Liver (tissue), 9 donors: ENCODE data around the gene FBXO31. TPM values are rescaled to one million over a fixed set of nuclear protein-coding genes. Genes with fewer than 3 reads are reported as not detected.

Experiments
- DNase-seq: peaks from one replicate; pipeline ENCODE4 v3.0.0-alpha.2; 2017; ENCODE audit warnings: low spot score
- H3K27ac ChIP-seq, 2 donors: one replicate each; pipeline ENCODE4 v1.7.0; 2013; ENCODE audit warnings: inconsistent platforms in 2 of 2, low read length in 2 of 2, control low read depth in 1 of 2, low read depth in 1 of 2, mild to moderate bottlenecking in 1 of 2
- H3K27me3 ChIP-seq, 4 donors: one replicate each; pipeline versions ENCODE4 v1.6.1 to v1.7.0; 2013; ENCODE audit warnings: low read length in 3 of 4, inconsistent platforms in 1 of 4, mild to moderate bottlenecking in 1 of 4, moderate library complexity in 1 of 4; ENCODE audit not compliant: control insufficient read depth in 4 of 4, insufficient read depth in 4 of 4
- H3K36me3 ChIP-seq, 4 donors: one replicate each; pipeline versions ENCODE4 v1.6.1 to v1.7.0; 2013; ENCODE audit warnings: low read length in 3 of 4, mild to moderate bottlenecking in 3 of 4, low read depth in 1 of 4, moderate library complexity in 1 of 4; ENCODE audit not compliant: control insufficient read depth in 4 of 4, insufficient read depth in 3 of 4
- H3K4me1 ChIP-seq, 4 donors: one replicate each; pipeline versions ENCODE4 v1.6.1 to v1.7.0; 2013; ENCODE audit warnings: low read length in 3 of 4, mild to moderate bottlenecking in 3 of 4, moderate library complexity in 1 of 4; ENCODE audit not compliant: control insufficient read depth in 4 of 4, insufficient read depth in 4 of 4
- H3K4me3 ChIP-seq, 3 donors: one replicate each; pipeline versions ENCODE4 v1.6.1 to v1.7.0; 2013; ENCODE audit warnings: low read length in 3 of 3, control low read depth in 1 of 3, low read depth in 1 of 3, mild to moderate bottlenecking in 1 of 3
- H3K9ac ChIP-seq, 2 donors: one replicate each; pipeline ENCODE4 v1.7.0; 2013; ENCODE audit warnings: low read length in 2 of 2, mild to moderate bottlenecking in 2 of 2, moderate library complexity in 2 of 2, control low read depth in 1 of 2, low read depth in 1 of 2
- H3K9me3 ChIP-seq, 4 donors: one replicate each; pipeline versions ENCODE4 v1.6.1 to v1.7.0; 2013; ENCODE audit warnings: low read length in 3 of 4; ENCODE audit not compliant: control insufficient read depth in 4 of 4
- EGR1 ChIP-seq, 2 donors: IDR thresholded peaks; 2 replicates each; pipeline ENCODE4 v1.6.1; 2016 to 2018; ENCODE audit warnings: antibody characterized with exemption in 2 of 2, low read depth in 2 of 2
- FOXA1 ChIP-seq: IDR thresholded peaks from 2 replicates; pipeline ENCODE4 v1.6.1; 2016; ENCODE audit warnings: antibody characterized with exemption
- FOXA2 ChIP-seq: IDR thresholded peaks from 2 replicates; pipeline ENCODE4 v1.6.1; 2016; ENCODE audit warnings: antibody characterized with exemption
- GABPA ChIP-seq, 2 donors: IDR thresholded peaks in 1 of 2; conservative IDR thresholded peaks in 1 of 2; 2 replicates each; pipeline ENCODE4 v1.6.1; 2016; ENCODE audit warnings: antibody characterized with exemption in 2 of 2, mild to moderate bottlenecking in 1 of 2, moderate library complexity in 1 of 2
- HNF4A ChIP-seq, 2 donors: conservative IDR thresholded peaks; 2 replicates each; pipeline ENCODE4 v1.6.1; 2016; ENCODE audit warnings: antibody characterized with exemption in 2 of 2, mild to moderate bottlenecking in 2 of 2
- HNF4G ChIP-seq: IDR thresholded peaks from 2 replicates; pipeline ENCODE4 v1.6.1; 2016; ENCODE audit warnings: antibody characterized with exemption
- JUND ChIP-seq, 2 donors: IDR thresholded peaks; 2 replicates each; pipeline ENCODE4 v1.6.1; 2016; ENCODE audit warnings: antibody characterized with exemption in 2 of 2
- NR2F2 ChIP-seq: IDR thresholded peaks from 2 replicates; pipeline ENCODE4 v1.6.1; 2016; ENCODE audit warnings: antibody characterized with exemption
- RAD21 ChIP-seq, 2 donors: IDR thresholded peaks; 2 replicates each; pipeline ENCODE4 v1.6.1; 2016; ENCODE audit warnings: antibody characterized with exemption in 2 of 2, mild to moderate bottlenecking in 2 of 2
- RXRA ChIP-seq, 2 donors: IDR thresholded peaks; 2 replicates each; pipeline ENCODE4 v1.6.1; 2017 to 2018; ENCODE audit warnings: antibody characterized with exemption in 2 of 2, mild to moderate bottlenecking in 1 of 2
- SP1 ChIP-seq: IDR thresholded peaks from 2 replicates; pipeline ENCODE4 v1.6.1; 2018; ENCODE audit warnings: antibody characterized with exemption, mild to moderate bottlenecking
- TAF1 ChIP-seq: conservative IDR thresholded peaks from 2 replicates; pipeline ENCODE4 v1.6.1; 2016; ENCODE audit warnings: antibody characterized with exemption, mild to moderate bottlenecking
- YY1 ChIP-seq: IDR thresholded peaks from 2 replicates; pipeline ENCODE4 v1.6.1; 2016; ENCODE audit warnings: antibody characterized with exemption, mild to moderate bottlenecking
- WGBS: extraction: QIAGEN DNeasy Blood & Tissue Kit; methylation state at CpG from one replicate; pipeline ENCODE4 v1.1.7; 2013; 5-methylcytosine and 5-hydroxymethylcytosine counted together
- polyA plus RNA-seq, 2 donors: library from polyadenylated mRNA; stranded (reverse) in 1 of 2; unstranded in 1 of 2; fragments of 200-250 nt in 1 of 2; fragments of >200 nt in 1 of 2; fragmentation: Nextera tagmentation in 1 of 2; extraction: Ambion mirVana in 1 of 2; gene quantifications; one replicate each; pipeline versions ENCODE4 v1.2.1 to v1.2.3, GENCODE V29; 2013 to 2015
- total RNA-seq, 2 donors: library from RNA; depleted of rRNA; stranded (reverse); fragments of >200 nt; gene quantifications; one replicate each; pipeline ENCODE4 v1.2.3, GENCODE V29; 2014
- TF ChIP-seq, protein P1 (sequence below): IDR thresholded peaks from 2 replicates; pipeline ENCODE4 v1.6.1; 2016; ENCODE audit warnings: antibody characterized with exemption
- TF ChIP-seq, protein P2 (sequence below): IDR thresholded peaks from 2 replicates; pipeline ENCODE4 v1.6.1; 2016; ENCODE audit warnings: antibody characterized with exemption
- TF ChIP-seq, protein P3 (sequence below): IDR thresholded peaks from 2 replicates; pipeline ENCODE4 v1.6.1; 2016; ENCODE audit warnings: antibody characterized with exemption
- TF ChIP-seq, protein P4 (sequence below): IDR thresholded peaks from 2 replicates; pipeline ENCODE4 v1.6.1; 2016; ENCODE audit warnings: antibody characterized with exemption, mild to moderate bottlenecking
- donor health status: healthy.
- donor health status: healthy.
- donor health status: healthy.
- donor health status: healthy.
- donor health status: healthy.

FBXO31 gene
- total and polyA plus RNA-seq, 4 donors = 13.2 to 30.3 (median 18.1) TPM

DNA sequence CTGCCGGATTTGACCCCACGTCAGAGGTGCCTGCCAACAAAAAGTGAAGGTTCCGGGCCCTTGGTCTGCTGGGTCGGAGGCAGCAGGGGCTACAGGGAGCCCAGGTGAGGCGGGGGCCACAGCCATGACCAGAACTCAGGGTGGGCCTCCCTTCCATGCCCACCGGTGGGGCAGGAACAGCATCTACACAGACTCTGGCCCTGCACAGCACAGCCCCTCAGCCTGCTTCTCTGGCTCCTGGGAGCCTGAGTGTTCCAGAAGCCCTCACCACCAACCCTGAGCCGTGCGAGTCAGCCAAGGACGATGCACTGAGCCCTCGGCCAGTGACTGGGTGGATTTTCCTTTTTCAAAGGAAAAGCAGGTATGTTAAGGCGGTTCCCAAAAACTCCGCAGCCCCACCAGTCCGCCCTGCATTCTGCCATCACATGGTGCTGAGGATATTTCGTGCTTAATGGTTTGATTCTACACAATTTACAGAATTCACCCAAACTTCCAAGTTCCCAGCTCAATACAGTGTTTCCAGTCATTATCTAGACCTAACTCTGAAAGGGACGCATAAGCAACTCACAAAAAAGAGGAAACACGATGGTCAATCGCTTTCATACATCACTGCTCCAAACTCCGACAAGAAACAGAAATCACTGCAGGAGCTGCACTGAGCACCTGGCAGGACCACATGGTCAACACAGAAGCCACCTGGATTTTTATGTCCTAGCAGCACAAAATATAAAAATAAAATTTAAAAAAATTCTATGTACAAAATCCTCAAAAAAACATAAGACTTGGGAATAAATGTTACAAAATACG is 46.9 kb downstream of the FBXO31 start (continued):
- TF ChIP-seq, protein P1, sequence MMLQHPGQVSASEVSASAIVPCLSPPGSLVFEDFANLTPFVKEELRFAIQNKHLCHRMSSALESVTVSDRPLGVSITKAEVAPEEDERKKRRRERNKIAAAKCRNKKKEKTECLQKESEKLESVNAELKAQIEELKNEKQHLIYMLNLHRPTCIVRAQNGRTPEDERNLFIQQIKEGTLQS = no peak
- TF ChIP-seq TAF1 (no peak), RAD21 (IDR thresholded peaks at IDR 0.05) (no peak), FOXA1 (no peak), HNF4G (no peak), JUND (IDR thresholded peaks at IDR 0.05) (no peak), GABPA (IDR thresholded peaks at IDR 0.05 in 1 of 2, conservative IDR thresholded peaks at IDR 0.05 in 1 of 2) (no peak), FOXA2 (no peak), SP1 (no peak)
- TF ChIP-seq, protein P2, sequence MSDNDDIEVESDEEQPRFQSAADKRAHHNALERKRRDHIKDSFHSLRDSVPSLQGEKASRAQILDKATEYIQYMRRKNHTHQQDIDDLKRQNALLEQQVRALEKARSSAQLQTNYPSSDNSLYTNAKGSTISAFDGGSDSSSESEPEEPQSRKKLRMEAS = no peak

DNA sequence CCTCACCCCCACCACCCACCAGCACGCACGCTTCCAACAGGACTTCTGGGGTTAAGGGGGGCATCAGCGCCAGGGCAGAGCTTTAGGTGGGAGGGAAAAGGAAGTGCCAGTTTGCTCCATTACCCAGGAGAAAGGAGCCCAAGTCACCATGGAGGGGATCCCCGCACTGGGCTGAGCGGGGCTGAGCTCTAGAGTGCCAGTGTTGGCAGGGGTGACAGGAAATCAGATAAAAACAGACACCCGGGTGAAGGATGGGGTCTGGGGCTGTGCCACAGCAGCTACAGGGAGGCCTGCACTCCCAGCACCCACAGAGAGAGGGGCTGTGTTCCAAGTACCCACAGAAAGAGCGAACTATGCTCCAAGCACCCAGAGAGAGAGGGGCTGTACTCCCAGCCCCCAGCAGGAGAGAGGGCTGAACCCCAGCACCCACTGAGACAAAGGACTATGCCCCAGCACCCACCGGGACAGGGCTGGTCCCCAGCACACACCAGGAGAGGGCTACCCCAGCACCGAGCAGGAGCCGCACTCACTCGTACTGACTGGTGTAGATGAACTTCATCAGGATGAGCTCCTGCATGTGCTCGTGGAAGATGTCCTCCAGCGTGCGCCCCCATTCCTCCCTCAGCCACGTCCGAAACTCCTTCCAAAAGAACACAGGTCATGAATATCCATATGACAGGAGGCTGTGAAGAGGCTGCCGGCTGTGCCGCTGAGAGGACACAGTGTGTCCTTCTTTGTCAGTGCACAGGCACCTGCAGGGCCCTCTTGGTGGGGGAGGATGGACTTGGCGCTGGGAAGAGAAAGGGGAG is 47.7 kb downstream of the FBXO31 start:
- Histone ChIP-seq H3K36me3 (peaks cover 19 to 76% (median 26%) of the 10 kb centered on the region in 4 donors), H3K4me1 (no peaks in the 10 kb centered on the region), H3K4me3 (no peak overlapping the region), H3K9ac (no peak overlapping the region), H3K27ac (no peak overlapping the region), H3K27me3 (no peaks in the 10 kb centered on the region), H3K9me3 (no peaks in the 10 kb centered on the region)
- TF ChIP-seq, protein P2 = no peak
- TF ChIP-seq RXRA (IDR thresholded peaks at IDR 0.05) (no peak), EGR1 (IDR thresholded peaks at IDR 0.05; ENCODE audit: low read depth in 2 of 2) (no peak)
- WGBS = 92% methylated on average over 19 of the region's 19 CpGs
- no peak for DNase-seq

DNA sequence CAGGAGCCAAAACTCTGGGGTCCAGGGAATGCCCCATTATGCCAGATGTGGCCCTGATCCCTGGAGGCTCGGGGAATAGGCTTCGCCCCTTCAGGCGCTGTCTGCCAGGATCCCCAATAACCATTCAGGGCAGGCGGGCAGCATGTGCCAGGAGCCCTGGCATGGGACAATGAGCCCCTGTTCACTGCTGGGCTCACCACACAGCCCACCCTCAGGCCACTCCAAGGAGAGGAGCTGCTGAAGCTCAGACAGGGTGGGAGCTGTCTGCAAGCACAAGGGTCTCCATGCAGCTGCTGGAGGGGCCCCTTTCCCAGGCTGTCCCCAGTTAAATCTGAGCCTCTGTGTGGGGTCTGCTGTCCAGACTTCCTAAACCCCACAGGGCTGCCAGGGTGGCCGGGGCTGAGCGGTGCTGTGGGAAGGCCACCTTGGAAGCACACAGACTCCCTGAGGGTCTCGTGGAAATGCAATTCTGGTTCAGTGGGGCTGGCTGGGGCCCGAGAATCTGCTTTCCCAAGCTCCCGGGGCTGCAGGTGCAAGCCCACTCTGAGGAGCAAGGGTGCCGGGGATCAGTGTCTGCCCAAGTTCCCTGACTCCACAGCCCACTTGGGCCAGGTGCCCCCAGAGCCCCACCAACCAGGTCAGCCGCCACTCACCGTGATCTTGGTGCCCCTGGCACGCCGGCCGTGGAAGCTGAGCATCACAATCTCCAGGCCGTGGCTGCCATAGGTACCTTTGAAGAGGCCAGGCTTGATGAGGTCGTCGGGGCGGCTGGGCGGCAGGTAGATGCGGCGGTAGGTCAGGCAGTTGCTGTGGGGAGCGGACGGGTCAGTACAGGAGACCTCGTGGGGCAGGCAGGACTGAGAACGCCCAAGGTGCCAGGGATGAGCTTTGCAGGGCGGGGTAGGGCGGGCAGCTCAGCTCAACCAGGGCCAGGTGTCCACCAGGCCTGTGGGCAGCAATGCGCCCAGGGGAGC is 48.6 kb downstream of the FBXO31 start:
- 94% methylated on average over 29 of the region's 29 CpGs for WGBS
- Histone ChIP-seq H3K9me3 (no peaks in the 10 kb centered on the region), H3K4me1 (no peaks in the 10 kb centered on the region), H3K9ac (no peak overlapping the region), H3K27ac (no peak overlapping the region), H3K36me3 (peaks cover 24 to 78% (median 30%) of the 10 kb centered on the region in 4 donors), H3K27me3 (no peaks in the 10 kb centered on the region), H3K4me3 (no peak overlapping the region)
- no peak for DNase-seq
- TF ChIP-seq FOXA2 (no peak), YY1 (no peak), RXRA (IDR thresholded peaks at IDR 0.05) (no peak), SP1 (no peak), FOXA1 (no peak), EGR1 (IDR thresholded peaks at IDR 0.05; ENCODE audit: low read depth in 2 of 2) (no peak), HNF4G (no peak), GABPA (IDR thresholded peaks at IDR 0.05 in 1 of 2, conservative IDR thresholded peaks at IDR 0.05 in 1 of 2) (no peak), NR2F2 (no peak), JUND (IDR thresholded peaks at IDR 0.05) (no peak), HNF4A (conservative IDR thresholded peaks at IDR 0.05) (no peak), TAF1 (no peak), RAD21 (IDR thresholded peaks at IDR 0.05) (no peak)
- TF ChIP-seq, protein P2 = no peak
- TF ChIP-seq, protein P3, sequence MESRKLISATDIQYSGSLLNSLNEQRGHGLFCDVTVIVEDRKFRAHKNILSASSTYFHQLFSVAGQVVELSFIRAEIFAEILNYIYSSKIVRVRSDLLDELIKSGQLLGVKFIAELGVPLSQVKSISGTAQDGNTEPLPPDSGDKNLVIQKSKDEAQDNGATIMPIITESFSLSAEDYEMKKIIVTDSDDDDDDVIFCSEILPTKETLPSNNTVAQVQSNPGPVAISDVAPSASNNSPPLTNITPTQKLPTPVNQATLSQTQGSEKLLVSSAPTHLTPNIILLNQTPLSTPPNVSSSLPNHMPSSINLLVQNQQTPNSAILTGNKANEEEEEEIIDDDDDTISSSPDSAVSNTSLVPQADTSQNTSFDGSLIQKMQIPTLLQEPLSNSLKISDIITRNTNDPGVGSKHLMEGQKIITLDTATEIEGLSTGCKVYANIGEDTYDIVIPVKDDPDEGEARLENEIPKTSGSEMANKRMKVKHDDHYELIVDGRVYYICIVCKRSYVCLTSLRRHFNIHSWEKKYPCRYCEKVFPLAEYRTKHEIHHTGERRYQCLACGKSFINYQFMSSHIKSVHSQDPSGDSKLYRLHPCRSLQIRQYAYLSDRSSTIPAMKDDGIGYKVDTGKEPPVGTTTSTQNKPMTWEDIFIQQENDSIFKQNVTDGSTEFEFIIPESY = no peak
- TF ChIP-seq, protein P4, sequence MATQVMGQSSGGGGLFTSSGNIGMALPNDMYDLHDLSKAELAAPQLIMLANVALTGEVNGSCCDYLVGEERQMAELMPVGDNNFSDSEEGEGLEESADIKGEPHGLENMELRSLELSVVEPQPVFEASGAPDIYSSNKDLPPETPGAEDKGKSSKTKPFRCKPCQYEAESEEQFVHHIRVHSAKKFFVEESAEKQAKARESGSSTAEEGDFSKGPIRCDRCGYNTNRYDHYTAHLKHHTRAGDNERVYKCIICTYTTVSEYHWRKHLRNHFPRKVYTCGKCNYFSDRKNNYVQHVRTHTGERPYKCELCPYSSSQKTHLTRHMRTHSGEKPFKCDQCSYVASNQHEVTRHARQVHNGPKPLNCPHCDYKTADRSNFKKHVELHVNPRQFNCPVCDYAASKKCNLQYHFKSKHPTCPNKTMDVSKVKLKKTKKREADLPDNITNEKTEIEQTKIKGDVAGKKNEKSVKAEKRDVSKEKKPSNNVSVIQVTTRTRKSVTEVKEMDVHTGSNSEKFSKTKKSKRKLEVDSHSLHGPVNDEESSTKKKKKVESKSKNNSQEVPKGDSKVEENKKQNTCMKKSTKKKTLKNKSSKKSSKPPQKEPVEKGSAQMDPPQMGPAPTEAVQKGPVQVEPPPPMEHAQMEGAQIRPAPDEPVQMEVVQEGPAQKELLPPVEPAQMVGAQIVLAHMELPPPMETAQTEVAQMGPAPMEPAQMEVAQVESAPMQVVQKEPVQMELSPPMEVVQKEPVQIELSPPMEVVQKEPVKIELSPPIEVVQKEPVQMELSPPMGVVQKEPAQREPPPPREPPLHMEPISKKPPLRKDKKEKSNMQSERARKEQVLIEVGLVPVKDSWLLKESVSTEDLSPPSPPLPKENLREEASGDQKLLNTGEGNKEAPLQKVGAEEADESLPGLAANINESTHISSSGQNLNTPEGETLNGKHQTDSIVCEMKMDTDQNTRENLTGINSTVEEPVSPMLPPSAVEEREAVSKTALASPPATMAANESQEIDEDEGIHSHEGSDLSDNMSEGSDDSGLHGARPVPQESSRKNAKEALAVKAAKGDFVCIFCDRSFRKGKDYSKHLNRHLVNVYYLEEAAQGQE = no peak
- TF ChIP-seq, protein P1 = no peak
